ENCODE data around the gene AMOT.

DNA sequence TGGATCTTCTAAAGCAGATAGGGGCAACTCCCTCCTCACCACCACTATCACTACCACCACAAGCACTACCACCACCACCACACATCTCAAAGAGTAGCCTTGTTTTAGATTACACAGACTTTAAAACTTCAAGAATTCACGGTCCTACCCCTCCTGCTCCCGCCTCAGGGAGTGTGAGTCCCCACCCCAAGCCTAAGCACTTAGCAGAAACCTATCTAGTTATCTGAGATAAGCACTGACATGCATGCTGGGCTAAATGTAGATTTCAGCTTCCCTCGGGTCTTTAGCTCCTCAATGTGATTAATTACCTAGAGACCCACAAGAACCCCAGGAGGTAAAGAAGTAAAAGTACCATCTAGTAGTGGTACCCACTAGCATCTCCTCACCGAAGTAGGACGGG, 775 bp downstream of the AMOT start:
- no peak for TF ChIP-seq POLR2A (IDR thresholded peaks at IDR 0.05)
- TF ChIP-seq, protein P1, sequence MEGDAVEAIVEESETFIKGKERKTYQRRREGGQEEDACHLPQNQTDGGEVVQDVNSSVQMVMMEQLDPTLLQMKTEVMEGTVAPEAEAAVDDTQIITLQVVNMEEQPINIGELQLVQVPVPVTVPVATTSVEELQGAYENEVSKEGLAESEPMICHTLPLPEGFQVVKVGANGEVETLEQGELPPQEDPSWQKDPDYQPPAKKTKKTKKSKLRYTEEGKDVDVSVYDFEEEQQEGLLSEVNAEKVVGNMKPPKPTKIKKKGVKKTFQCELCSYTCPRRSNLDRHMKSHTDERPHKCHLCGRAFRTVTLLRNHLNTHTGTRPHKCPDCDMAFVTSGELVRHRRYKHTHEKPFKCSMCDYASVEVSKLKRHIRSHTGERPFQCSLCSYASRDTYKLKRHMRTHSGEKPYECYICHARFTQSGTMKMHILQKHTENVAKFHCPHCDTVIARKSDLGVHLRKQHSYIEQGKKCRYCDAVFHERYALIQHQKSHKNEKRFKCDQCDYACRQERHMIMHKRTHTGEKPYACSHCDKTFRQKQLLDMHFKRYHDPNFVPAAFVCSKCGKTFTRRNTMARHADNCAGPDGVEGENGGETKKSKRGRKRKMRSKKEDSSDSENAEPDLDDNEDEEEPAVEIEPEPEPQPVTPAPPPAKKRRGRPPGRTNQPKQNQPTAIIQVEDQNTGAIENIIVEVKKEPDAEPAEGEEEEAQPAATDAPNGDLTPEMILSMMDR (IDR thresholded peaks at IDR 0.05), result no peak
